ENCODE measurements around the gene DMAP1.

Gene DMAP1

GRCh38 chr1:44254392-44254910 is 41.2 kb downstream of the DMAP1 start:
- DNase-seq (ENCODE audit: low read depth), result no peak

GRCh38 chr1:44256762-44257554 is 43.7 kb downstream of the DMAP1 start:
- no peak for DNase-seq (ENCODE audit: low read depth)

DNA sequence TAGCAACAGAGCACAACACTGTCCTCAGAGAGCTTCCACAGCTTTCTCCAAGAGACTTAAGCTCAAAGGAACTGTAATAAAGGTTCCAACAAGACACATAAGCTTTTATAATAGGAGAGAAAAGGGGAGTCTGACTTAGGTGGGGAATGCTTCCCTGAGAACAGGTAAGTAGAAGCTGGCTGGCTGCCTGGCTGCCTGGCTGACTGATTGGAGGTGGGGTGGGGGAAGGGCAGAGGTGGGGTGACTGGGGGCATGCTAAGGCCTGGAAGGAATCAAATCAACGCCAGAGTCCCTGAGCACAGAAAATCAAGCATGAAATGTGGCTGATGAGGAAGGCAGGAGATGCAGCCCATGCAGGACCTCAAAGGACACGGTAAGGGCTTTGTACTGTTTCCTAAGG is 45.8 kb downstream of the DMAP1 start:
- no peak for DNase-seq (ENCODE audit: low read depth)

GRCh38 chr1:44260792-44261170 is 47.5 kb downstream of the DMAP1 start:
- DNase-seq (ENCODE audit: low read depth), result no peak

- no peak for DNase-seq (ENCODE audit: low read depth)
Measured at GRCh38 chr1:44261171-44261817, 48.0 kb downstream of the DMAP1 start.

- DNase-seq (ENCODE audit: low read depth), result no peak
Measured at GRCh38 chr1:44261962-44262361, 48.7 kb downstream of the DMAP1 start.

- DNase-seq (ENCODE audit: low read depth), result no peak
Measured at GRCh38 chr1:44262414-44262813, 49.1 kb downstream of the DMAP1 start.

GRCh38 chr1:44262816-44263567 is 49.7 kb downstream of the DMAP1 start:
- DNase-seq (ENCODE audit: low read depth), result no peak

DNA sequence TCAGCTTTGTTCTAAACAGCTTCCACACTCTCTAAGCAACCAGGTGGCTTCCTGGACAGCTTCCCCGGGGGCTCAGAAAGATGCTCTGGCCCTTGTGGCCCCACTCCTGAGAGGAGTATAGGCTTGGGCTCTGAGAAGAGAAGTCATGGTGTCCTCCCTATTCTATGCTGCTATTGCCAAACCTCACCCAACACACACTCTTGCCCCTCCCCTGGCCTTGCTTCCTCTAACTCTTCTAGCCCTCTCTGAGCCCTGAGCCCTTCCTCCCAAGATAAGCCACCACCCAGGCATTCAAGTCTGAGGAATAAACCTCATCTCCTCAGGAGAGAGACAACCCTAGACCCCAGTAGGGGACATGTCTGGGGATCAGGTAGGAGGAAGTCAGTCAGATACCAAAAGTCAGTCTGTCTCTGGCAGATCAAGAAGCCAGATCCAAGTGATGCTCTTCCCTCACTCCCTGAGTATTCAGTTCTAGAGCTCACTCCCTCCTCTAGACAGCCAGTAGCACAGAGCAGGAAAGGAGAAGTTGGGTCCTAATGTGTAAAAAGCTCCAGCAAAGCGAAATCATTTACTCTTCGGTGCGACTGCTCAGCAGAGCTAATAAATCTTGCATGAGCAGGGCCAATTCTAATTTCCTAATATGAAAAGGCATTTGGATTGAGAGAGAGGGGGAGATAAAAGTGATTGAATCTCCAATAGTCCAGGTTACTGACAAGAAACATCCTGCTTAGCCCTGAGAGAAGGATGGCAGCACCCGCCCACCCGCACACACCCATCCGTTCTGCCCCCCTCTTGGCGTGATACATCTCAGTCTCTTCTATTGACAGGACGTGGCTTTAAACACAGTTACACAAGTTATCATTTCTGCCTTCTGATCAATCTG is 50.5 kb downstream of the DMAP1 start:
- no peak for DNase-seq (ENCODE audit: low read depth)

DNA sequence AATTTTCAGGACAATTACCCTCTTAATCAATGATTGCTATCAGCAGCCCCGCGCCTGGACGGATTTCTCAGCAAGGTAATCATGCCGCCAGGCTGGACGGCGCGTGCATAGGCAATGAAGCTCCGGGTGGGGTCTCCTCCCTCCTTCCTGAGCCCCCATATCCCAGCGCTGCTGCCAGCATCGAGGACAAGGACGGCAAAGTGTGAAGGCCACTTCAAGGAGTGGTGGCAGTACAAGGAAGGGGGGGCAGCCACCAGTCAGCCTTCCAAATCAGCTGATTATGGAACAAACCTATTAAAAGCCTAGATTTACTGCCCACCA is 51.1 kb downstream of the DMAP1 start:
- DNase-seq (ENCODE audit: low read depth), result no peak

DNA sequence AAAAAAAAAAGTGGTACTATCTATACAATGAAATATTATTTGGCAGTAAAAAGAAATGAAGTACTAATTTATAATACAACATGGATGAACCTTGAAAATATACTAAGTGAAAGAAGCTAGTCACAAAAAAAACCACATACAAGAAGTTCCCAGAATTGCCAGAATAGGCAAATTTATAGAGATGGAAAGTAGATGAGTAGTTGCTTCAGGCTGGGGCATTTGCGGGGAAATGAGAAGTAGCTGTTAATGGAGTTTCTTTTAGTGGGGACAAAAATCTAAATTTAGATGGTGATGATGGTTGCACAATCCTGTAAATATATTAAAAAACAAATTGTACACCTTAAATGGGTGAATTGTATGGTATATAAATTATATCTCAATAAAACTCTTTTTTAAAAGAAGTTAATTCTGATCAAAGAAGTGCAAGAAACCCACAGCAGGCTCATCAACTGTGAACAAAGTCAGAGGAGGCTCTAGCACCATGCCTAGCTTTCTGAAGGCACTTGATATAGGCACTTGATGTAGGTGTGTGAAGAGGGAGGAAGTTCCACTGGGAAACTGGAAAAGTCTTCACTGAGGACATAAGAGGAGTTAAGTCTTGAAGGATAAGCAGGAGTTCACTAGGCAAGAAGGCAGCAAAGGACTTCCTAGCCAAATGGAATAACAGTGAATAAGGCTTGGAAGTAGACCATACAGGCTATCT is 52.5 kb downstream of the DMAP1 start:
- DNase-seq (ENCODE audit: low read depth), result no peak

- no peak for DNase-seq (ENCODE audit: low read depth)
Measured at GRCh38 chr1:44266400-44267344, 53.4 kb downstream of the DMAP1 start.

DNA sequence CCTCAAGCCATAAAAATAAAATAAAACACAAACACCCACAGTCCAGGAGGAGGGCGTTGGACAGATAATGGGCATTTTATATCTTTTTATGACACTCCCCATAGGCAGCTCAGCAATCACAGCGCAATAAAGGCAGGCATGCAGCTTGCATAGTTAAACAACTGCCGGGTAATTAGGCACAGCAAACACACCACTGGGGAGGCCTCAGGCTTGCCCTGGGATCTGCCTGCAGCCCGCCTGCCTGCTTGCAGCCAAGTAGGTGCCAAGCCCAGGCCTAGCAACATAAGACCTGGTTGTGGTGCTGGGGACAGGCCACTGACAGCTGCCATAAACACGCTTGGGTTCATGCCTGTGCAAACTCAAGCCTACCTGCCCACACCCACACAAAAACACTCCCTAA is 54.2 kb downstream of the DMAP1 start:
- no peak for DNase-seq (ENCODE audit: low read depth)

- no peak for DNase-seq (ENCODE audit: low read depth)
Measured at GRCh38 chr1:44268054-44268453, 54.8 kb downstream of the DMAP1 start.
